ENCODE results near the gene CENATAC.
A peak's percentile ranks its signal among the peaks of the same experiment; 100 is the strongest.
"Not testable (repeated sequence)": the region's sequence is repeated elsewhere in the genome, so short reads cannot be mapped to it uniquely, and the experiment has no call there.

CENATAC gene

DNA sequence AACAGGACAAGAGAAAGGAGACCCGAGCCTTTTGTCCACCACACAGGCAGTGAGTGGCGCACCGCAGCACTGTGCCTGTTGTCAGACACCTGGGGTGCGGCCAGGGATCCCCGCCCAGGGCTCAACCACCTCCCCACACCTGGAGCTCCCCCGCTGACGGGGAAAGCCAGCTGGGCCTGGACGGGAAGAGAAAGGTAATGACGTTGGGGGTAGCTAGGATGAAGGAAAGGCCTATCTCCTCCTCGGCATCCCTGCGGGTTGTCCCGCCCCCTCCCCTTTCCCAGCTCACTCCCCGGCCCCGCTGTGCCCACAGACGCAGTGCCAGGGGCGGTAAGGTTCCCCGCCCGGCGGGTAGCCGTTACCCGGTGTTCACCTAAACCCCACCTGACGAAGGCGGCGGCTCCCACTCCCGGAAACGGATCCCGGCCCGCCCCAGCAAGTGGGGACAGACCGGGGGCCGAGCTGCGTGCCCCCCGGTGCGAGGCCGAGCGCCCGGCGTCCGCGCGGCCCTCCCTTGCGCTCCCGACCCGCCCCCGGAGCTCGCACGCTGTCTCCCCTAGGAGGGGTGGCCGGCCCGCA lies 58.6 kb downstream of the CENATAC start:
- DNase-seq = no peak

DNA sequence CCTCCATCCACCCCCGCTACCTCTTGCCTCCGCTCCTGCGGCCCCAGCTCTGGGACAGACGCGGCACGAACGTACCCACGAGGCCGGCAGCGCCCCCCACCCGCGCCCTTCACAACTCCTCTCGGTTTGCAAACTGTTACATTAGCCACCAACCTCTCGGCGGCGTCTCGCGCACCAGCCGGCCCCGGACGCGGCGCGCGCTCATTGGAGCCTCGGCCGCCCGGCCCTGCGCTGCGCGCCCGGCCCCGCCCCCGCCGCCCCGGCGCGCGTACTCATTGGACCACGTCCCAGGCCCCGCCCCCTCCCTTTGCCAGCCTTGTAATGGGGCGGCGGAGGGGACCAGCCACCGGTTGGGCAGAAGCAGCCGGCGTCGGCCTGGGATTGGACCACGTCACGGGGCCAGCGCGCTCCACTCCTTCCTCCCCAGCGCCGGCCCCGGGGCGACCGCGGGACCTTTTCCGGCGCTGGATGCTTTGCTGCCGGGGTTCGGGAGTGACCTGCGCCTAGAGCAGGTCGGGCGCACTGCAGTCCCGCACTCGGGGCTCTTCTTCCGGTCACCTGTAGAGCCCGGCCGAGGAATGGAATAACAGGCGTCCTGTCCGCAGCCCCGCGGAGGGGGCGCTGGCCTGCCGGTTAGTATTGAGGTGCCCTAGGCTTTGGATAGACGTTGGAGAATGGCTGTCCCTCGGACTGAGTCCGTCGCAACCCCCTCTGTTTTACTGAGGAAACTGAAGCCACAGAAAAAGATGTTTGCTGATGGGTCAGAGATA lies 59.2 kb downstream of the CENATAC start, which contains the start of gene HYOU1:
Gene HYOU1, minus strand, starts transcription at position 206 of the 770 bp plus-strand sequence. CDS start 1,045 bp downstream, outside the sequence.
- DNase-seq = peak; percentile 98

DNA sequence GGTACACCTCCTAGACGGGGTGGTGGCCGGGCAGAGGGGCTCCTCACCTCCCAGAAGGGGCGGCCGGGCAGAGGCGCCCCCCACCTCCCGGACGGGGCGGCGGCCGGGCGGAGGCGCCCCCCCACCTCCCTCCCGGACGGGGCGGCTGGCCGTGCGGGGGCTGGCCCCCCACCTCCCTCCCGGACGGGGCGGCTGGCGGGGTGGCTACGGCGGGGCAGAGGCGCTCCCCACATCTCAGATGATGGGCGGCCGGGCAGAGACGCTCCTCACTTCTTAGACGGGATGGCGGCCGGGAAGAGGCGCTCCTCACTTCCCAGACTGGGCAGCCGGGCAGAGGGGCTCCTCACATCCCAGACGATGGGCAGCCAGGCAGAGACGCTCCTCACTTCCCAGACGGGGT lies 61.2 kb downstream of the CENATAC start:
- DNase-seq = not testable (repeated sequence)

DNA sequence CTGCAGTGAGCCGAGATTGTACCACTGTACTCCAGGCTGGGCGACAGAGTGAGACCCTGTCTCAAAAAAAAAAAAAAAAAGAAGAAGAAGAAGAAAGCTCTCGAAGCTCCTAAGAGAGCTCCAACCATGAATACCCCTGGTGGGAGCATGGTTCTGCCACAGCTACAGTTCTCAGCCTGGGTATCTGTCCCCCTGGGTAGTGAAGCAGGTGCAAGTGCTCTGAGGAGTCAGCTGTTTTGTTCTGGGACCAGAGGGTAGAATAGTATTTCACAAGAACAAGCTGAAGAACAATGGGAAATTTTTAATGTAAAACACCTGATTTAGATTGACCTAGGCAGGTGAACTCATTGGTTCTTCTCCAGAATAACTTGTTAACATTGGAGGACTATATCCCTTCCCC lies 63.3 kb downstream of the CENATAC start:
- DNase-seq = no peak

DNA sequence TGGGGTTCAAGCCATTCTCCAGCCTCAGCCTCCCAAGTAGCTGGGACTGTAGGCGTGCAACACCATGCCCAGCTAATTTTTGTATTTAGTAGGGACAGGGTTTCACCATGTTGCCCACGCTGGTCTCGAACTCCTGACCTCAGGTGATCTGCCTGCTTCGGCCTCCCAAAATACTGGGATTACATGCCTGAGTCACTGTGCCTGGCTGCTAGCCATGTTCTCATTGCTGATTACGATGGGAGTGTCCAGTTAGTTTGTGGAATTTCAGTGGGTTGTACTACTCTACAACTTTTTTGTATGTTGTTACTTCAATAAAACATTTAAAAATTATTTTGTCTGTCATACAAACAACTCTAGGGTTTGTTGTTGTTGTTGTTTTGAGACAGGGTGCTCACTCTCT lies 64.8 kb downstream of the CENATAC start:
- DNase-seq = no peak

DNA sequence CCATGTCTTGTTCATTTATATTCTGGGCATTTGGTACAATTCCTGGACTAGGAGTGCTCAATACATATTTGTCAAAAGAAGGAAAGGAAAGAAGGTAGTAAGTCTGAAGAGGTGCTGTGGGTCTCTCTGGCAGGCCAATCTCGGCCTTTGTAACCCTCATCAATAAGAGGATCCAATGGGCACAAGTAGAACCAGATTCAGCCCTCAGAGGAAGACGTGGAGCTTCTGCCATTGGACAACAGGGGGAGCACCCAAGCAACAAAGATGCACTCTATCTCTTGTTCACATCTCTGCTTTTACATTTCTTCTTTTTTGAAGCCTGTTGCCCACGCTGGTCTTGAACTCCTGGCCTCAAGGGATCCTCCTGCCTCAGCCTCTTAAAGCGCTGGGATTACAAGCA lies 67.4 kb downstream of the CENATAC start:
- DNase-seq = no peak
